RWPE1 (cell line): Measurements from ENCODE around the gene GNB1.
"Not testable (repeated sequence)": the region's sequence is repeated elsewhere in the genome, so short reads cannot be mapped to it uniquely, and the experiment has no call there.

ENCODE experiments used
- CTCF ChIA-PET: fragments of 350-600 bp; sonication (Branson Sonifier 250); formaldehyde crosslinking; extraction: SDS; loops from one replicate; lab custom pipeline; 2021; lab: Yijun Ruan, JAX
- POLR2A ChIA-PET: fragments of 400-600 bp; formaldehyde crosslinking; extraction: SDS; loops from one replicate; lab custom pipeline; 2020; ENCODE audit warnings: antibody characterized with exemption; ENCODE audit not compliant: low non-redundant PET; lab: Yijun Ruan, JAX
- DNase-seq: peaks from one replicate; pipeline ENCODE4 v3.0.0; 2012; ENCODE audit warnings: low spot score
- H3K27ac ChIP-seq: fragments of 450-650 bp; 2 replicates; pipeline ENCODE4 v1.5.1; 2017
- TF ChIP-seq, protein P1 (sequence below): fragments of 450-650 bp; conservative IDR thresholded peaks from 2 replicates; pipeline ENCODE4 v1.5.1; 2017; ENCODE audit warnings: low read depth, mild to moderate bottlenecking

GNB1 gene

DNA sequence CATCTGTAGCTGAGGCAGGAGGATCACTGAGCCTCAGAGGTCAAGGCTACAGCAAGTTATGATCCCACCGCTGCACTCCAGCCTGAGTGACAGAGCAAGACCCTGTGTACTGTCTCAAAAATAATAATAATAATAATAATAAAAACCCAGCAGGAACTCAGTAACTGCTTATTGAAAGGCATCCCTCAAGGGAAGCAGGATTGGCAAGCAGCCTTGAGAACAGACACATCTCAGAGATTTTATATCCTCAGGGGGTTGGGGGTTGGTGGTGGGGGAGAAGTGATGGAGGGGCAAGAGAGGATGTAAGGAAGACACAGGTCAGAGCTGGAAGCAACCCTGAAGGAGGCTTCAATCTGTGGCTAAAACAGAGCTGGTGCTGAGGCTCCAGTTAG lies 29.6 kb downstream of the GNB1 start:
- TF ChIP-seq, protein P1, sequence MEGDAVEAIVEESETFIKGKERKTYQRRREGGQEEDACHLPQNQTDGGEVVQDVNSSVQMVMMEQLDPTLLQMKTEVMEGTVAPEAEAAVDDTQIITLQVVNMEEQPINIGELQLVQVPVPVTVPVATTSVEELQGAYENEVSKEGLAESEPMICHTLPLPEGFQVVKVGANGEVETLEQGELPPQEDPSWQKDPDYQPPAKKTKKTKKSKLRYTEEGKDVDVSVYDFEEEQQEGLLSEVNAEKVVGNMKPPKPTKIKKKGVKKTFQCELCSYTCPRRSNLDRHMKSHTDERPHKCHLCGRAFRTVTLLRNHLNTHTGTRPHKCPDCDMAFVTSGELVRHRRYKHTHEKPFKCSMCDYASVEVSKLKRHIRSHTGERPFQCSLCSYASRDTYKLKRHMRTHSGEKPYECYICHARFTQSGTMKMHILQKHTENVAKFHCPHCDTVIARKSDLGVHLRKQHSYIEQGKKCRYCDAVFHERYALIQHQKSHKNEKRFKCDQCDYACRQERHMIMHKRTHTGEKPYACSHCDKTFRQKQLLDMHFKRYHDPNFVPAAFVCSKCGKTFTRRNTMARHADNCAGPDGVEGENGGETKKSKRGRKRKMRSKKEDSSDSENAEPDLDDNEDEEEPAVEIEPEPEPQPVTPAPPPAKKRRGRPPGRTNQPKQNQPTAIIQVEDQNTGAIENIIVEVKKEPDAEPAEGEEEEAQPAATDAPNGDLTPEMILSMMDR, result no peak
- ChIA-PET CTCF (no interaction called here), POLR2A (no interaction called here)
- no peak for DNase-seq
- peak overlapping the region; percentile 55 for H3K27ac ChIP-seq

DNA sequence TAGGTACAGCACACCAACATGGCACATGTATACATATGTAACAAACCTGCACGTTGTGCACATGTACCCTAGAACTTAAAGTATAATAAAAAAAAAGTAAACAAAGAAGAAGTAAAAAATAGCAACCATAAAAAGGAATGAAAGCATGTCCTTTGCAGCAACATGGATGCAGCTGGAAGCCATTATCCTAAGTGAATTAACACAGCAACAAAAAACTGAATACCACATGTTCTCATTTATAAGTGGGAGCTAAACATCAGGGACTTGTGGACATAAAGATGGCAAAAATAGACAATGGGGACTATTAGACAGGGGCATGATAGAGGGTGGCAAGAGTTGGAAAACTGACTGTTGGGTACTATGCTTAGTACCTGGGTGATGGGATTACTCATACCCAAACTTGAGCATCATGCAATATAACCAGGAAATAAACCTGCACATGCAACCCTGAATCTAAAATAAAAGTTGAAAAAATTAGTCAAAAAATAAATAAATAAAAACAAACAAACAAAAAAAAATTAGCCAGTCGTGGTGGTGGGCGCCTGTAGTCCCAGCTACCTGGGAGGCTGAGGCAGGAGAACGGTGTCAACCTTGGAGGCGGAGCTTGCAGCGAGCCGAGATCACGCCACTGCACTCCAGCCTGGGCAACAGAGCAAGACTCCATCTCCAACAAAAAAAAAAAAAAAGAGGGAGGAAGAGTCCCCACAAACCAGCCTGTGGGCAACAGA lies 30.8 kb downstream of the GNB1 start:
- peak overlapping the region; percentile 90 for H3K27ac ChIP-seq
- DNase-seq, POLR2A ChIA-PET: not testable (repeated sequence)
- CTCF ChIA-PET, result interaction anchor here (1.2 kb wide), 1 partner anchor 46 kb away, joined by 4 read pairs; no protein-coding TSS in a partner anchor

DNA sequence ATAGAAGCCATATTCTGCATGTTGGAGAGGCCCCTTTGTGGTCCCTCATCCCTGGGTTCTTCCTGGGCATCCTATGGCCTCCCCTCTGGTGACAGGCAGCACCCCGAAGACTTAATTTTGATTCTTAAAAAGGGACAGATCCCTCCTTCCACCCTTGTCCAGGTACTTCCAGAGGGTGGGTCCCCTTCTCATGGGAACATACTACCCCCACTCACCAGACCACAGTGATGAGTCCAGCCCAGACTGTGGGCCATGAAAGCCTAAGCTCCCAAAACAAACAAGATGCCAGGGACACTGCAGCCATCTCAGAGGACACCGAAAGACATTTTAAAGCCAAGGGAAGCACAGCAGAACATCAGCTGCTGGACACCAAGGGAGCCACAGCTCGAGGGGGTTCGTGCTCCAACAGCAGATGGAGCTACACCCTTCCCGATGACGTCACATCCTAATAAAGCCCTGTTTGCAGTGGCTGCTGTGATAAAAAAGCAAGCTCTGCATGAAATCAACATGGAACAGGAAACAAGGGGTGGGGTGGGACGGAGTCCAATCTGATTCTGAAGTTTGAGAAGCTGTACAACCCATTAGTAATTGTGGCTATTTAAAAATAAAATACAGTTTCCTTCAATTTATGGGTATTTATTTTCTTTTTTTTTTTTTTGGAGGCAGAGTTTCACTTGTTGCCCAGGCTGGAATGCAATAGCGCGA lies 32.4 kb downstream of the GNB1 start:
- TF ChIP-seq, protein P1, result no peak
- H3K27ac ChIP-seq, result peak overlapping the region; percentile 90
- ChIA-PET POLR2A (no interaction called here), CTCF (interaction anchor here (0.7 kb wide), 1 partner anchor 11 kb away, joined by 4 read pairs; no protein-coding TSS in a partner anchor)
- DNase-seq, result peak; percentile 63

DNA sequence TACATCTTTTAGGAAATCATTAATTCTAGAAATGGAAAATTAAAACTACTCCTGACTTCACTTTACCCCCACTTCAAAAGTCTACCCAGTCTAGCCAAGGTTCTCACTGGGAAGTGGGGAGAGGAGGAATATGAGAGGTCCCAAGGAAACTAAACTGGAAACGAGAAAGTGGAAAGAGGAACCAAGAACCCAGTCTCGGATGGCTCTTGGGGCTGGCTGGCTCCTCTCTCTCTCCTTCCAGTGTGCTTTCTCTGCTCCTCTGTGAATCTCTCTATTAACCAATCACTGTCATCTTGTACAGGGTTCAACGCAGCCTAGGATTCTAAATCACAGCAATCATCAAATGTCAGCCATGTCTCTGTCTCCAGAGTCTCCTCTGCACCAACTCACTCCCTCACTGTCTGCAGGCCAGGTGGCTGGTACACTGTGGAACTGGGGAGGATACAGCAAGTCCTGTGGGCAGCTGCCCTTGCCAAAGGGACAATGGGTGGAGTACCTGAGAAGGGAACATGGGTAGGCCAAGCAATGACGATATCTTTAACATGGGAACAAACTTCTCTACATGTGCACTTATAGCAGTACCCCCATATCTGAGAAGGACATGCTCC lies 33.7 kb downstream of the GNB1 start:
- peak overlapping the region; percentile 52 for H3K27ac ChIP-seq
- TF ChIP-seq, protein P1, result no peak
- CTCF ChIA-PET, result no interaction called here
- DNase-seq, result no peak
- POLR2A ChIA-PET, result no interaction called here

DNA sequence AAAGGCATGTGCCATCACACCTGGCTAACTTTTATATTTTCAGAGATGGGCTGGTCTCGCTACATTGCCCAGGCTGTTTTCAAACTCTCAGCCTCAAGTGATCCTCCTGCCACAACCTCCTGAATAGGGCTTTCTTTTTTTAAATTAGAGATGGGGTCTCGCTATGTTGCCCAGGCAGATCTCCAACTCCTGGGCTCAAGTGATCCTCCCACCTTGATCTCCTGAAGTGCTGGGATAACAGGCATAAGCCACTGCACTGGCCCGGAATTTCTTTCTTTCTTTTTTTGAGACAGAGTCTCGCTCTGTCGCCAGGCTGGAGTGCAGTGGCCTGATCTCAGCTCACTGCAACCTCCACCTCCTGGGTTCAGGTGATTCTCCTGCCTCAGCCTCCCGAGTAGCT lies 34.7 kb downstream of the GNB1 start:
- CTCF ChIA-PET, result interaction anchor here (0.7 kb wide), 1 partner anchor 10 kb away, joined by 3 read pairs; no protein-coding TSS in a partner anchor
- DNase-seq, POLR2A ChIA-PET: not testable (repeated sequence)
- H3K27ac ChIP-seq, result peak overlapping the region; percentile 45

DNA sequence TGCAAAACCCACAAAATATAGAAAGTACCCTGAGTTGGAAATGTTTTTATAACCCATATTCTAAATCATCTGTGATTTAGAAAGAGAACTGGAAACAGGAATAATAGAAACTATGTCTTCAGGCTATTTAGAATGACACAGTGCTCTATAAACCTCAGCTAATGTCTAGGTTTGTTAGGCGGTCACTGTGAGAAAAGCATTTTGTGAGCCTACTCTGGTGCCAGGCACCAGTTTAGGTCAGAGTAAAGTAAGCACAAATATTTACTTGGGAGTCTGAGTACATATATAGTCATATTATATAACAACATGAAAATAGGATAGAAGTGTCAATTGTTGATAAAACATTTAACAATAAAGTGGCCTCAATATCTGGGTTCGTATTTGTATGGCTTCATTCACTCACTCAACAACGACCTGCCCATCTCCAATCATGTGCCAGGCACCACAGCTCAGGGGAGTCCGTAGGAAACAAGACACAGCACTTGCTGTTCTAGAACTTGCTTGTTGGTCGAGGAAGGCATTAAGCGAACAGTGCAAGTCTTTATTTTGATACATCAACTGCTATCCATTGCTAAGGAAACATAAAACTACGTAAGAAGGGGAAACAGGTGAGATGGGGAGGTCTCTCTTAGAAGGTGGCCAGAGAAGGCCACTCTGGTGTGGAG lies 37.2 kb downstream of the GNB1 start:
- TF ChIP-seq, protein P1, result no peak
- H3K27ac ChIP-seq, result no peak overlapping the region
- CTCF ChIA-PET, result no interaction called here
- POLR2A ChIA-PET, result no interaction called here
- no peak for DNase-seq

DNA sequence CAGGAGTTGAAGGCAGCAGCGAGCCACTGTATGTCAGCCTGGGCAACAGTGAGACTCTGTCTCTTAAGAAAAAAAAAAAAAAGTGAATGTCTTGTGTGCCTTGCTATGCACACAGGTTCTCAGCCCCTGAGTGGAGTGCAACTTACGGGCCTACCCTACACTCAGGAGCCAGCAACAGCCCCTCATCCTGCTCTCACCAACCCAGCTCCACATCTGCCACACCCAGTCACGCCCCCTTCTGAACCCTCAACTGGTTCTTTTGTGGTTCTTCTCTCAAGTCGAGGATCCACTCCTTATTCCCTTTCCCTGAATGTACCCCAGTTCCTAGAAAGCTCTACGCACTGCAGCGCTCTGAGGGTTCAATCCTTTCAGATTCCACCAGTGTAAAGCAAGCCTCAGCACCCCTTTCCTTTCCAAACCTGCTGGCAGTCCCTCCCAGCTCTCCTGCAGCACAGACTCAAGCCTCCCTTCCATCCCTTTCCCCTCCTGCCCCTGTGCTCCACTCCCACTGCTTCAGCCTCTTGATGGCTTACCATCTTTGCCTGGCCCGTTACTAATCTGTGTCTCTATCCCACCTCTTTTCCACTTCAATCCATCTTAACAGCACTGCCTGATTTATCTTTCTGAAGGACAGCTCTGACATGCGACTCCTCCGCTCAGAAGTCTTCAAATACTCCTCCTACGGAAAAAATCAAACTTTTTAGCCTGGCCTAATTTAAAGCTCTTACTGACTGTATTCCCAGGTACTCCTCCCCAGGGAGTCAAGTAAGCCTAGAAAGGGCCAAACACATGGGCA lies 38.1 kb downstream of the GNB1 start:
- DNase-seq, result no peak
- CTCF ChIA-PET, result interaction anchor here (0.8 kb wide), 1 partner anchor 10 kb away, joined by 7 read pairs; no protein-coding TSS in a partner anchor
- H3K27ac ChIP-seq, result peak overlapping the region; percentile 25; the same call in 1 of the 2 replicates
- POLR2A ChIA-PET, result no interaction called here
- TF ChIP-seq, protein P1, result no peak
